T-helper 1 cell (primary cell): ENCODE measurements around the gene PKHD1.

Source experiments
- DNase-seq, 5 donors: peaks; one replicate each; pipeline ENCODE4 v3.0.0-alpha.2; 2012 to 2020

PKHD1 gene

GRCh38 chr6:52102405-52102804, 15.0 kb upstream of the PKHD1 start:
- no peak for DNase-seq

DNA sequence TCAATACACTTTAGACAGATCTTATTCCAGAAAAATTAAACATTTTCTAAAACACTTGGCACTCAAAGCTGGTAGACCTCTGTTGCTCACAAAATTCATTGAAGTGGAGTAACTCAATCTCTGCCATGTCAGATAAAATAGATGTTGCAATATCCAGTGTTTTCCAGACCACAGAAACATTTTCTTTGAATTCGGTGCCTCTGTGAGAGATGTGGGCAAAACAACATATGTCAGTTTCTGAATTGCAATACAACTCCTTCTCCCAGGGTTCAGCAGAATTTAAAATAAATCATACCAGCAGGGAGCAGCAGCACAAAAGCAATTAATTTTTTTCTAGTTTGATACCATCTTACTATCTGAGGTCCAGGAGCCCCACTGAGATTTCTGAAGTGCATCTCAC, 11.3 kb upstream of the PKHD1 start:
- no peak for DNase-seq

GRCh38 chr6:52089758-52090348, 2.4 kb upstream of the PKHD1 start:
- no peak for DNase-seq

- DNase-seq: no peak
These were observed 672 bp downstream of the PKHD1 start for GRCh38 chr6:52086741-52087140.

- no peak for DNase-seq
These were observed 6.2 kb downstream of the PKHD1 start for GRCh38 chr6:52081237-52081636.

DNA sequence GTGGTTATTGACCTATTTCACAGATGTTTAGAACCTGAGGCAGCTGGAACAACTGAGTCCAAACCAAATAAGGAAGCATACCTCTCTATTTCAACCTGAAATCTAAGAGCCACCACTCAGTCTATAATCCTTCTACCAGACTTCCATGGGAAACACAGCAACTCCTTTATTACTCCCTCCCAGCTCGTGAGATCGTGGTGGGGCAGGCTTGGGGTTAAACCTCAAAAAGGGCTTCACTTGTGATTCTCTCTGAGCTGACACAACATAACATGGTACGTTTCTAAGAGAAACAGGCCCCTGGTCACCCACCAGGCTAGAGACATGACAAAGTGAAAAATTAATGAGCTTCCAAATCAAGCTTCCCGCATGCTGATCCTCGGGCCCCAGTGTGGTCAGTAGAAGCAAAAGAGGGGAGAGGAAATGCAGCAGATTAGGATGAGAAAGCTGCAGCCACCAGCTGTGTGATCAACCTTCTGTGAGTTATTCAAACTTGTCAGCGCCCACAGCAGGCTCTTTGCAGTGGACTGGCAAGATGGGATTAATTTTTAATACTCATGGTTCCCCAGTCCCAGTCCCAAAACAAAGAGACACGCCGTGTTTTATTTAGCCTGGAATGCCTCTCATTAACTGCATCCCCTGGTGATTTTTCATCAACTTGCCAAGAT, 9.3 kb downstream of the PKHD1 start:
- no peak for DNase-seq

DNA sequence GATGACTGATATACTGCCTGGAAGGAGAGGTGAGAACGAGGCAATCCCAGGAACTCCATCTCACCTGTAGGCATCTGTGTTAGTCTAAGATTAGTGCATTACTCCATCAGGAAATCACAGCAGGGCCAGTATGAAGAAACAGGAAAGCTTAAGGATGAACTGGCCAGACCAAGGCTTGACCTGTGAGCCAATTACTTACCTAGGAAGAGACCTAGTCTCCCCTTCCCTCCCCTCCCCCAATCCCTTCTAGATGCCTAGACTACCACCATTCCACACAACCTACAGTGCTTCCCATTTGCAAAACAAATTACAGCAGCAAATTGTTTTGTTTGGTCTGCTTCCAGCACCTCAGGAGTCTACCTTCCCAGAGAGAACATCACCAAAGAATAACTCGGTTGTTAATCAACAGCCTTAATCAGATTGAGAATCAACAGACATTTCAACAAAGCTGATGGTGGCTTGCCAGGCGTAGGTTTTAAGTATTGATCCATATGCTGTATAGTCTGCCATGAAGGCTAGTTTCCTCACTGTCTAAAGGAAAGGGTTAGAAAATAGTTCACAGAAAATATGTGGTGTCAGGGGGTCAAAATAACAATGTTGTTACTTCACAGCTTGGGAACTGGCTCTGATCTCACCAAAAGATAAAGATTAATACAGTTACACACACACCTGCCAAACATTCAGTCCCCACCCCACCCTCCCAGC, 10.1 kb downstream of the PKHD1 start:
- DNase-seq: no peak

DNA sequence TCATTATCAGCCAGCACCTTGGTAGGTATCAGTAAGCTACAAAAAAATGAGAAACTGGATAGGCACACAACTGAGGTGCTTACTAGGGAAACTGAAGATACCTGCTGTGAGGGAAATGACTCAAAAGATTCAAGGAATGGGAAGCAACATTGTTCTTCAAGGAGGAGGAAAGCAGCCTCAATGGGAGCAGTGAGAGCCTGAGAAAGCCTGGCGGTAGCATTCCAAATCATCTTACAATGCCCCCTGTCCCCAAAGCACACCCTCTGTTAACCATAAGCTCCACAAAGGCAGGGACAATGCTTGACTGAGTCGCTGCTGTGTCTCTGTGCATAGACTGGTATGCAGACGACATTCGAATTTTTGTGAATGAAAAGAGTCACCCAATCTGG, 10.6 kb downstream of the PKHD1 start:
- DNase-seq: no peak

DNA sequence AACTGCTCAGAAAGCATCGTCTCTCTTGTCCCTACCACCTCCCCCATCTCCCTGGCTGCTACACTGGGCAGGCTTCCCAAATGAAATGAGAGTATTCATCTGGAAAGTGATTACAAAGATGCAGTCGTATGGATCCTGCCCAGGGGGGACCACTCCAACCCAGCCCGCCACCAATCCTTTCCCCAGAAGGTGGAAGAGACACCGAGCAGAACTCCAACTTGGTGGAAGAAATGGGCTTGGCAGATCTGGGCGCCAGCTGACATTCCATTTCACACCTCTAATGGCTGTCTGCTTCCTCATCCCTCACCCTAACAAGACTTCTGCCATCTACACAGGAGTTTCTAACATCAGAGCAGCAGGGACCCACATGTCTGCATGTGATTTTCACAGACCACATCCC, 12.7 kb downstream of the PKHD1 start:
- DNase-seq: no peak

GRCh38 chr6:52074155-52074554, 13.3 kb downstream of the PKHD1 start:
- no peak for DNase-seq

DNA sequence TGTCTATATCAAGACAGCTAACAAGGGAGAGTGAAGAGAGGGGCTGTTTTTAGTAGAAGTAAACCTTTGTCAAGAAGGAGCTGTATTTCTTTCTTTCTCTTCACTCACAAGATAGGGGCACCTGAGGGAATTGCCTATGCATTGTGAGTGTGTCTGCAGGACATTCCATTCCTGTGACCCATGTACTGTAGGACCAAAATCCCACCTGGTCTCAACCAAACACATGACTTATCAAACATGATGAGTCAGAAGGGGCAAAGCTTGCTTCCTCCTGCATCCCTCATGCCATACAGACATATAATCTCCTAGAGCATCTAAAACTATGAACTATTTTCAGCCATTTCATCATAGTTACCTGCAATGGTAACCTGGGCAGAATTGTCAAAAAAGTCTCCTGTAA, 21.8 kb downstream of the PKHD1 start:
- no peak for DNase-seq

GRCh38 chr6:52063584-52064344, 23.6 kb downstream of the PKHD1 start:
- peak; percentile 9 to 75 (median 23) for DNase-seq

DNA sequence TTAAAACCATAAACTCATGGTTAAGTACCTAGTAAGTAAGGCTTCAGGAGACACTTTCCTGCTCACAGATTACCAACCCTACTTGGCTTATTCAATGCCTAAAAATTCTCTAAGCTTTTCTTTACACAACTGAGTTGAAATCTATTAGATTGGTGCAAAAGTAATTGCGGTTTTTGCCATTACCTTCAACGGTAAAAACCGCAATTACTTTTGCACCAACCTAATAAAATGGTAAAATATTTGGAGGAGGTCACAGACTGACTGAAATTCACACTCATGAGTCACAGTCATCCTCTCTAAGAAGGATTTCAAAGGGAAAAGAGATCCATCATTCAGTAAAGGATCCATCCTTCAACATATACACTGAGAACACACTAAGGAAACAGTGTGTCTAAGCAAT, 25.9 kb downstream of the PKHD1 start:
- DNase-seq: no peak

GRCh38 chr6:52059821-52060220, 27.6 kb downstream of the PKHD1 start:
- no peak for DNase-seq

GRCh38 chr6:52055451-52055850, 32.0 kb downstream of the PKHD1 start:
- no peak for DNase-seq

- no peak for DNase-seq
These were observed 34.2 kb downstream of the PKHD1 start for GRCh38 chr6:52053038-52053695.

DNA sequence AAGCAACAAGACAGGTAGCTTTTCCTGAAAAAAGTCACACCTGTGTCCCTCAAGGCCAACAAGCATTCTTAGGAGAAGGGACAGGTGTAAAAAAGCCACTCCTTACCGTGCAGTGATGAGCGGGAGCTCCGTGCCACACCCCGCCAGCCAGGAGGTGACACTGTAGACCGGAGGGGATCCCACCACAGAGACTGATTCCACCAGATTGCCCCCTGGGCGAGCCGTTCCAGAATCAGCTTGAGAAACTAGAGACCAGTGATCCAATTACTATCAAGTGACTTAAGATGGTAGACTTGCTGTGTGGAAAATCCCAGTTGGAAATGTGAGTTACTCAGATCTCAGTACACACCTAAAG, 37.4 kb downstream of the PKHD1 start:
- no peak for DNase-seq

- peak in 1 of 5 donors; percentile 15 for DNase-seq
These were observed 38.0 kb downstream of the PKHD1 start for GRCh38 chr6:52049252-52050050.

GRCh38 chr6:52046456-52046855, 41.0 kb downstream of the PKHD1 start:
- DNase-seq: no peak

- DNase-seq: no peak
These were observed 41.9 kb downstream of the PKHD1 start for GRCh38 chr6:52045481-52045880.

GRCh38 chr6:52045033-52045432, 42.4 kb downstream of the PKHD1 start:
- DNase-seq: no peak
